ENCODE data around the gene KLHL18. TPM values are rescaled to one million over a fixed set of nuclear protein-coding genes. Genes with fewer than 3 reads are reported as not detected.
"Not testable (repeated sequence)": the region's sequence is repeated elsewhere in the genome, so short reads cannot be mapped to it uniquely, and the experiment has no call there.

KLHL18 gene
- polyA plus RNA-seq, 1 donor from 2014 or later = 37.0 TPM

GRCh38 chr3:47315069-47315647 is 32.4 kb downstream of the KLHL18 start:
- Histone ChIP-seq H3K79me2 (replicated peaks; ENCODE audit: insufficient read depth, low read length) (peaks cover 4% of the 10 kb centered on the region), H3K36me3 (ENCODE audit: insufficient read depth, low read length) (no peaks in the 10 kb centered on the region), H3K27ac (ENCODE audit: low read length) (no peak overlapping the region), H4K20me1 (ENCODE audit: insufficient read depth) (no peaks in the 10 kb centered on the region), H3K9me3 (ENCODE audit: low read length) (no peaks in the 10 kb centered on the region), H3K4me2 (ENCODE audit: low read length) (no peak overlapping the region), H3K9me2 (ENCODE audit: insufficient read depth, low read length) (no peaks in the 10 kb centered on the region), H3F3A (ENCODE audit: insufficient read depth, low read length, poor library complexity, severe bottlenecking) (no peaks in the 10 kb centered on the region), H3K27me3 (ENCODE audit: insufficient read depth, low read depth, low read length) (no peaks in the 10 kb centered on the region), H2AFZ (ENCODE audit: low read depth, low read length) (no peak overlapping the region), H3K9ac (ENCODE audit: low read length) (no peak overlapping the region), H3K4me3 (ENCODE audit: low read length) (no peak overlapping the region)
- TF ChIP-seq TAF1 (IDR thresholded peaks at IDR 0.05; ENCODE audit: low read depth) = no peak

- not testable (repeated sequence) for H3K27me3 ChIP-seq (ENCODE audit: insufficient read depth, low read depth, low read length); H4K20me1 ChIP-seq (ENCODE audit: insufficient read depth); H3K79me2 ChIP-seq (replicated peaks; ENCODE audit: insufficient read depth, low read length); H3K9ac ChIP-seq (ENCODE audit: low read length); H3K4me2 ChIP-seq (ENCODE audit: low read length); H3K27ac ChIP-seq (ENCODE audit: low read length); H3K36me3 ChIP-seq (ENCODE audit: insufficient read depth, low read length); H3K9me2 ChIP-seq (ENCODE audit: insufficient read depth, low read length); H3K4me3 ChIP-seq (ENCODE audit: low read length); H3F3A ChIP-seq (ENCODE audit: insufficient read depth, low read length, poor library complexity, severe bottlenecking); H3K9me3 ChIP-seq (ENCODE audit: low read length); H2AFZ ChIP-seq (ENCODE audit: low read depth, low read length)
These were observed 33.4 kb downstream of the KLHL18 start for GRCh38 chr3:47316151-47316550.

- Histone ChIP-seq H3K4me3 (ENCODE audit: low read length) (no peak overlapping the region), H3K27me3 (ENCODE audit: insufficient read depth, low read depth, low read length) (no peaks in the 10 kb centered on the region), H3K9ac (ENCODE audit: low read length) (no peak overlapping the region), H3K9me2 (ENCODE audit: insufficient read depth, low read length) (no peaks in the 10 kb centered on the region), H2AFZ (ENCODE audit: low read depth, low read length) (no peak overlapping the region), H3F3A (ENCODE audit: insufficient read depth, low read length, poor library complexity, severe bottlenecking) (no peaks in the 10 kb centered on the region), H3K36me3 (ENCODE audit: insufficient read depth, low read length) (no peaks in the 10 kb centered on the region), H3K79me2 (replicated peaks; ENCODE audit: insufficient read depth, low read length) (no peaks in the 10 kb centered on the region), H3K27ac (ENCODE audit: low read length) (no peak overlapping the region), H3K9me3 (ENCODE audit: low read length) (no peaks in the 10 kb centered on the region), H4K20me1 (ENCODE audit: insufficient read depth) (no peaks in the 10 kb centered on the region), H3K4me2 (ENCODE audit: low read length) (no peak overlapping the region)
- TF ChIP-seq TAF1 (IDR thresholded peaks at IDR 0.05; ENCODE audit: low read depth) (no peak), EP300 (conservative IDR thresholded peaks at IDR 0.05; ENCODE audit: poor library complexity, severe bottlenecking) (no peak), MXI1 (conservative IDR thresholded peaks at IDR 0.05; ENCODE audit: poor library complexity, severe bottlenecking) (no peak), REST (IDR thresholded peaks at IDR 0.05; ENCODE audit: borderline replicate concordance) (no peak), POLR2AphosphoS5 (IDR thresholded peaks at IDR 0.05) (no peak)
These were observed 36.2 kb downstream of the KLHL18 start for GRCh38 chr3:47318916-47319315.

GRCh38 chr3:47319956-47320355 is 37.2 kb downstream of the KLHL18 start:
- no peaks in the 10 kb centered on the region for H4K20me1 ChIP-seq (ENCODE audit: insufficient read depth)
- H3K9me3 ChIP-seq (ENCODE audit: low read length) = no peaks in the 10 kb centered on the region
- H3K9me2 ChIP-seq (ENCODE audit: insufficient read depth, low read length) = no peaks in the 10 kb centered on the region
- no peak overlapping the region for H2AFZ ChIP-seq (ENCODE audit: low read depth, low read length)
- no peaks in the 10 kb centered on the region for H3K79me2 ChIP-seq (replicated peaks; ENCODE audit: insufficient read depth, low read length)
- no peak overlapping the region for H3K27ac ChIP-seq (ENCODE audit: low read length)
- H3K9ac ChIP-seq (ENCODE audit: low read length) = no peak overlapping the region
- H3K4me2 ChIP-seq (ENCODE audit: low read length) = no peak overlapping the region
- TF ChIP-seq EP300 (conservative IDR thresholded peaks at IDR 0.05; ENCODE audit: poor library complexity, severe bottlenecking) = no peak
- TF ChIP-seq MXI1 (conservative IDR thresholded peaks at IDR 0.05; ENCODE audit: poor library complexity, severe bottlenecking) = no peak
- no peak for TF ChIP-seq RAD21 (conservative IDR thresholded peaks at IDR 0.05)
- TF ChIP-seq SMC3 (conservative IDR thresholded peaks at IDR 0.05; ENCODE audit: poor library complexity) = no peak
- TF ChIP-seq REST (IDR thresholded peaks at IDR 0.05; ENCODE audit: borderline replicate concordance) = no peak
- TF ChIP-seq CTCF (IDR thresholded peaks at IDR 0.05; ENCODE audit: poor library complexity, severe bottlenecking) = no peak
- no peak for TF ChIP-seq EZH2 (IDR thresholded peaks at IDR 0.05; ENCODE audit: borderline replicate concordance, insufficient read depth, low read length, poor library complexity, severe bottlenecking)
- no peak for TF ChIP-seq POLR2AphosphoS5 (IDR thresholded peaks at IDR 0.05)
- TF ChIP-seq TAF1 (IDR thresholded peaks at IDR 0.05; ENCODE audit: low read depth) = no peak
- H3K4me3 ChIP-seq (ENCODE audit: low read length) = no peak overlapping the region
- no peaks in the 10 kb centered on the region for H3K36me3 ChIP-seq (ENCODE audit: insufficient read depth, low read length)
- no peaks in the 10 kb centered on the region for H3F3A ChIP-seq (ENCODE audit: insufficient read depth, low read length, poor library complexity, severe bottlenecking)
- H3K27me3 ChIP-seq (ENCODE audit: insufficient read depth, low read depth, low read length) = no peaks in the 10 kb centered on the region
